AG20443 (cell line): ENCODE measurements around the gene ZAP70.

Experiments used
- DNase-seq: peaks from one replicate; pipeline ENCODE4 v3.0.0; 2012; ENCODE audit warnings: low spot score, mixed read lengths

Gene ZAP70

GRCh38 chr2:97788986-97789644 is 75.7 kb downstream of the ZAP70 start:
- no peak for DNase-seq
